Endothelial cell of umbilical vein (primary cell): Measurements from ENCODE around the gene WRAP73. TPM values are rescaled to one million over a fixed set of nuclear protein-coding genes. Genes with fewer than 3 reads are reported as not detected.

ENCODE experiments used
- BruUV-seq: library from RNA; stranded (reverse); fragments of 400-500 nt; replicated peaks from 2 replicates; lab custom pipeline; 2021; lab: Mats Ljungman, UMichigan
- CTCF ChIA-PET: fragments of 300-600, 350-600 bp; sonication (Branson Sonifier 250); formaldehyde crosslinking; loops from one replicate; lab custom pipeline; 2021; ENCODE audit warnings: antibody characterized with exemption, inconsistent platforms; lab: Charles Lee
- POLR2A ChIA-PET: fragments of 300-600, 350-600 bp; sonication (Branson Sonifier 250); formaldehyde crosslinking; loops from one replicate; lab custom pipeline; 2021; ENCODE audit warnings: antibody characterized with exemption, inconsistent platforms; lab: Charles Lee
- DNase-seq: peaks from one replicate; pipeline ENCODE4 v3.0.0-alpha.2; 2011; ENCODE audit warnings: low read depth, low spot score
- FAIRE-seq: peaks from 2 replicates; lab custom pipeline; 2011; peaks lifted over from hg19 to GRCh38; lab: Jason Lieb, UNC
- H2AFZ ChIP-seq: 2 replicates; pipeline ENCODE4 v1.6.0; 2012; ENCODE audit warnings: low read depth, low read length, control low read depth, inconsistent platforms
- H3K27ac ChIP-seq: 2 replicates; pipeline ENCODE4 v1.5.1; 2011; ENCODE audit warnings: low read depth, mild to moderate bottlenecking, control low read depth, low read length, moderate library complexity; ENCODE audit not compliant: insufficient read depth
- H3K27me3 ChIP-seq, 2 experiments: 2 replicates each; pipeline versions ENCODE4 v1.6.0 to v1.6.1; 2011; ENCODE audit warnings: low read length in 2 of 2, mixed read lengths in 1 of 2; ENCODE audit not compliant: control insufficient read depth in 2 of 2, insufficient read depth in 2 of 2
- H3K36me3 ChIP-seq, 2 experiments: 2 replicates in 1 of 2; 3 replicates in 1 of 2; pipeline ENCODE4 v1.5.1; 2011; ENCODE audit warnings: low read length in 2 of 2, mild to moderate bottlenecking in 1 of 2, moderate library complexity in 1 of 2; ENCODE audit not compliant: control insufficient read depth in 2 of 2, insufficient read depth in 2 of 2; ENCODE audit errors: extremely low read depth in 1 of 2
- H3K4me1 ChIP-seq: 3 replicates; pipeline ENCODE4 v1.5.1; 2011; ENCODE audit warnings: mild to moderate bottlenecking, low read length; ENCODE audit not compliant: control insufficient read depth, insufficient read depth; ENCODE audit errors: extremely low read depth
- H3K4me2 ChIP-seq: 2 replicates; pipeline ENCODE4 v1.6.1; 2011; ENCODE audit warnings: low read length, control low read depth, mixed read lengths; ENCODE audit not compliant: insufficient read depth
- H3K4me3 ChIP-seq, 3 experiments: fragments of 200-600 bp in 1 of 3; sonication (generic), shearing (Covaris generic) in 1 of 3; replicated peaks in 1 of 3; 2 replicates each; pipeline ENCODE4 v1.5.1; 2011 to 2016; ENCODE audit warnings: control low read depth in 3 of 3, low read length in 3 of 3, mild to moderate bottlenecking in 2 of 3, inconsistent platforms in 1 of 3, low read depth in 1 of 3, moderate library complexity in 1 of 3; ENCODE audit not compliant: insufficient read depth in 1 of 3
- H3K79me2 ChIP-seq: 2 replicates; pipeline ENCODE4 v1.6.0; 2012; ENCODE audit warnings: low read length, inconsistent platforms; ENCODE audit not compliant: control insufficient read depth, insufficient read depth
- H3K9ac ChIP-seq: replicated peaks from 2 replicates; pipeline ENCODE3; 2011; ENCODE audit warnings: low read length, control low read depth; ENCODE audit not compliant: insufficient read depth; ENCODE audit errors: extremely low read depth
- H3K9me1 ChIP-seq: replicated peaks from 3 replicates; pipeline ENCODE4 v1.6.0; 2011; ENCODE audit warnings: mild to moderate bottlenecking, low read length; ENCODE audit not compliant: control insufficient read depth, insufficient read depth; ENCODE audit errors: extremely low read depth
- H3K9me3 ChIP-seq: replicated peaks from 2 replicates; pipeline ENCODE4 v1.5.1; 2012; ENCODE audit warnings: low read length, inconsistent platforms; ENCODE audit not compliant: control insufficient read depth, insufficient read depth
- H4K20me1 ChIP-seq: replicated peaks from 2 replicates; pipeline ENCODE3; 2011; ENCODE audit warnings: mild to moderate bottlenecking, low read length; ENCODE audit not compliant: control insufficient read depth, insufficient read depth; ENCODE audit errors: extremely low read depth
- EZH2 ChIP-seq: IDR thresholded peaks from 2 replicates; pipeline ENCODE4 v1.6.1; 2012; ENCODE audit warnings: borderline replicate concordance, low read depth, mild to moderate bottlenecking, moderate library complexity, low read length, inconsistent platforms; ENCODE audit not compliant: severe bottlenecking
- FOS ChIP-seq: IDR thresholded peaks from 2 replicates; pipeline ENCODE4 v1.6.1; 2011; ENCODE audit warnings: mild to moderate bottlenecking, low read length, moderate library complexity, borderline replicate concordance; ENCODE audit not compliant: insufficient read depth
- MYC ChIP-seq: IDR thresholded peaks from one replicate; pipeline ENCODE4 v1.6.1; 2011; ENCODE audit warnings: mild to moderate bottlenecking, low read depth, low read length
- POLR2AphosphoS5 ChIP-seq: IDR thresholded peaks from 2 replicates; pipeline ENCODE4 v1.6.1; 2012; ENCODE audit warnings: low read depth, mild to moderate bottlenecking, control low read depth, low read length, moderate library complexity; ENCODE audit not compliant: insufficient read depth
- dilution Hi-C: fragments of 300-500 bp; cut with MboI; formaldehyde crosslinking; loops from one replicate; pipeline ENCODE4 v1.15.0; 2019; ENCODE audit warnings: low sequenced_read_pairs; ENCODE audit not compliant: extremely low pct_ligation_motif_present
- intact Hi-C: fragments of 100-400 bp; cut with micrococcal nuclease; formaldehyde crosslinking; loops from one replicate; pipeline ENCODE4 v1.10.0; 2022
- polyA plus RNA-seq, 4 experiments: library from polyadenylated mRNA; depleted of rRNA in 3 of 4; stranded (reverse) in 3 of 4; unstranded in 1 of 4; fragments of >200 nt; gene quantifications; 2 replicates each; pipeline versions ENCODE4 v1.2.1 to v1.2.3, GENCODE V29; 2011 to 2012; ENCODE audit warnings: missing spikeins in 1 of 4
- total RNA-seq: library from RNA; stranded (reverse); gene quantifications from 2 replicates; pipeline ENCODE4 v1.2.3, GENCODE V29; 2021
- TF ChIP-seq, protein P1 (sequence below), 2 donors: IDR thresholded peaks; 1 replicate in 1 of 2; 2 replicates in 1 of 2; pipeline ENCODE4 v1.5.1; 2011; ENCODE audit warnings: low read length in 2 of 2, mild to moderate bottlenecking in 2 of 2, moderate library complexity in 2 of 2, control low read depth in 1 of 2, inconsistent platforms in 1 of 2, low read depth in 1 of 2; ENCODE audit not compliant: insufficient read depth in 1 of 2; ENCODE audit errors: extremely low read depth in 1 of 2

The WRAP73 gene
- total and polyA plus RNA-seq, 2 donors (not counting 3 experiments of a cell fraction or from before 2014, with no cell fraction given), result 23.0 to 50.7 TPM

DNA sequence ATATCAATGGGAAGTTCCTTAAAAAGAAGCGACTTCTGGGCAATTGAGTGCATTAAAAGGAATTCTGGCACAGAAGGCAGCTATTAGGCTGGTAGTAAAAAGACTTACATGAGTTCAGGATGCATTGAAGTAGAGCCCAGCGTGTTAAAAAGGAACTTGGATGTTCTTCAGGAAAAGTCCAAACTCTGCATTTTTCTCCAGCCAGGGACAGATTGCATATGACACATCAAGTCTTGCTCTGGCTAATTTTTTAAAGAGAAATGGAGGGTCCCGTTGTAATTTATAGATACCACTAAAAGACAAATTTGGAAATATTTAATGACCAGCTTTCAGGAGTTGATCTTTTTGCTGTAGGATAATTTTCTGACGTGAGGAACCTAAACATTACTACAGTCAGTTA lies 23.9 kb downstream of the WRAP73 start:
- FAIRE-seq, result peak; percentile 18
- Histone ChIP-seq H4K20me1 (no peaks in the 10 kb centered on the region), H3K4me3 (peak overlapping the region in 1 of 3 experiments; percentile 60), H3K9me3 (no peaks in the 10 kb centered on the region), H3K27ac (no peak overlapping the region), H3K27me3 (no peaks in the 10 kb centered on the region), H3K79me2 (no peaks in the 10 kb centered on the region), H3K4me1 (peaks cover 13% of the 10 kb centered on the region), H3K9me1 (no peaks in the 10 kb centered on the region), H2AFZ (no peak overlapping the region), H3K36me3 (peaks cover 0 to 21% of the 10 kb centered on the region in 2 experiments), H3K9ac (no peak overlapping the region), H3K4me2 (peak overlapping the region; percentile 12)
- TF ChIP-seq EZH2 (no peak), POLR2AphosphoS5 (no peak), MYC (no peak), FOS (no peak)
- TF ChIP-seq, protein P1, sequence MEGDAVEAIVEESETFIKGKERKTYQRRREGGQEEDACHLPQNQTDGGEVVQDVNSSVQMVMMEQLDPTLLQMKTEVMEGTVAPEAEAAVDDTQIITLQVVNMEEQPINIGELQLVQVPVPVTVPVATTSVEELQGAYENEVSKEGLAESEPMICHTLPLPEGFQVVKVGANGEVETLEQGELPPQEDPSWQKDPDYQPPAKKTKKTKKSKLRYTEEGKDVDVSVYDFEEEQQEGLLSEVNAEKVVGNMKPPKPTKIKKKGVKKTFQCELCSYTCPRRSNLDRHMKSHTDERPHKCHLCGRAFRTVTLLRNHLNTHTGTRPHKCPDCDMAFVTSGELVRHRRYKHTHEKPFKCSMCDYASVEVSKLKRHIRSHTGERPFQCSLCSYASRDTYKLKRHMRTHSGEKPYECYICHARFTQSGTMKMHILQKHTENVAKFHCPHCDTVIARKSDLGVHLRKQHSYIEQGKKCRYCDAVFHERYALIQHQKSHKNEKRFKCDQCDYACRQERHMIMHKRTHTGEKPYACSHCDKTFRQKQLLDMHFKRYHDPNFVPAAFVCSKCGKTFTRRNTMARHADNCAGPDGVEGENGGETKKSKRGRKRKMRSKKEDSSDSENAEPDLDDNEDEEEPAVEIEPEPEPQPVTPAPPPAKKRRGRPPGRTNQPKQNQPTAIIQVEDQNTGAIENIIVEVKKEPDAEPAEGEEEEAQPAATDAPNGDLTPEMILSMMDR (IDR thresholded peaks at IDR 0.05; ENCODE audit: extremely low read depth in 1 of 2, insufficient read depth in 1 of 2, low read depth in 1 of 2, low read length in 2 of 2), result no peak
- POLR2A ChIA-PET, result no interaction called here
- dilution Hi-C loops, result no loop called here
- intact Hi-C loops, result loop anchor here (10.0 kb wide), 1 partner anchor 1221 kb away; no protein-coding TSS in a partner anchor
- CTCF ChIA-PET, result interaction anchor here (0.6 to 0.7 kb wide), 3 partner anchors 67 to 135 kb away, joined by 3 to 4 read pairs (median 3); no protein-coding TSS in a partner anchor
- no peak for DNase-seq
- no TSS peak for BruUV-seq
